K562 (cell line): ENCODE data around the gene RAE1. TPM values are rescaled to one million over a fixed set of nuclear protein-coding genes. Genes with fewer than 3 reads are reported as not detected.

Experiments
- CBFA2T3 ChIP-seq: fragments of 450-650 bp; IDR thresholded peaks from 2 replicates; pipeline ENCODE4 v1.6.1; 2017
- ETV5 ChIP-seq: sonication (generic); formaldehyde crosslinking; IDR thresholded peaks from 2 replicates; pipeline ENCODE4 v1.4.0; 2020; ENCODE audit warnings: low read depth, mild to moderate bottlenecking, missing genetic modification reagents
- FOXA3 ChIP-seq, 2 experiments: fragments of 450-650 bp in 1 of 2; sonication (generic) in 1 of 2; formaldehyde crosslinking; IDR thresholded peaks in 1 of 2; conservative IDR thresholded peaks in 1 of 2; 2 replicates each; pipeline versions ENCODE4 v1.4.0 to v1.8.0; 2020 to 2022; ENCODE audit warnings: mild to moderate bottlenecking in 2 of 2, missing genetic modification reagents in 1 of 2
- HCFC1 ChIP-seq: IDR thresholded peaks from 2 replicates; pipeline ENCODE4 v1.6.1; 2012; ENCODE audit warnings: low read depth, low read length, improper control_type of control experiment
- MEIS2 ChIP-seq: fragments of 450-650 bp; IDR thresholded peaks from 2 replicates; pipeline ENCODE4 v1.6.1; 2014; ENCODE audit warnings: mild to moderate bottlenecking; ENCODE audit not compliant: partially characterized antibody
- MYC ChIP-seq, 2 experiments: fragments of 250-450 bp in 1 of 2; sonication (Bioruptor Pico) in 1 of 2; IDR thresholded peaks; 2 replicates each; pipeline versions ENCODE4 v1.5.1 to v1.6.1; 2012 to 2021; ENCODE audit warnings: low read depth in 2 of 2, borderline replicate concordance in 1 of 2, improper control_type of control experiment in 1 of 2, low read length in 1 of 2, mild to moderate bottlenecking in 1 of 2, moderate library complexity in 1 of 2
- SAFB2 ChIP-seq: fragments of 200-400 bp; formaldehyde crosslinking; IDR thresholded peaks from 2 replicates; pipeline ENCODE4 v1.6.1; 2018; ENCODE audit warnings: borderline replicate concordance, low read length, low read depth, moderate library complexity; ENCODE audit not compliant: severe bottlenecking
- ZNF133 ChIP-seq: fragments of 250-450 bp; sonication (Bioruptor Pico); IDR thresholded peaks from 2 replicates; pipeline ENCODE4 v1.4.0; 2020; ENCODE audit warnings: mild to moderate bottlenecking
- ZNF583 ChIP-seq: fragments of 250-450 bp; sonication (Bioruptor Pico); IDR thresholded peaks from 2 replicates; pipeline ENCODE4 v1.4.0; 2020
- polyA plus RNA-seq, 8 experiments: library from polyadenylated mRNA; depleted of rRNA in 4 of 8; stranded (reverse) in 5 of 8; unstranded in 3 of 8; fragments of >200 nt; fragmentation: Nextera tagmentation in 2 of 8; fragmentation: Illumina TruSeq in 1 of 8; extraction: Ambion mirVana in 2 of 8; extraction: Trizol in 1 of 8; gene quantifications; 2 replicates each; pipeline versions ENCODE4 v1.2.1 to v1.2.3, GENCODE V29; 2011 to 2014; ENCODE audit warnings: inconsistent platforms in 1 of 8, missing spikeins in 1 of 8
- total RNA-seq, 7 experiments: library from RNA; depleted of rRNA in 6 of 7; stranded (reverse); fragments of >200 nt in 6 of 7; fragmentation: Illumina TruSeq in 2 of 7; extraction: Trizol in 2 of 7; gene quantifications; 2 replicates each; pipeline versions ENCODE4 v1.2.1 to v1.2.3, GENCODE V29; 2011 to 2021; ENCODE audit warnings: low replicate concordance in 1 of 7
- TF ChIP-seq, protein P1 (sequence below), 2 experiments: fragments of 450-650 bp; formaldehyde crosslinking in 1 of 2; IDR thresholded peaks; 2 replicates each; pipeline versions ENCODE4 v1.4.0 to v1.6.1; 2014 to 2020; ENCODE audit warnings: mild to moderate bottlenecking in 2 of 2, borderline replicate concordance in 1 of 2, low read depth in 1 of 2
- TF ChIP-seq, protein P2 (sequence below): fragments of 450-650 bp; formaldehyde crosslinking; IDR thresholded peaks from 2 replicates; pipeline ENCODE4 v1.4.0; 2020; ENCODE audit warnings: mild to moderate bottlenecking, moderate library complexity
- TF ChIP-seq, protein P3 (sequence below): sonication (generic); formaldehyde crosslinking; IDR thresholded peaks from 2 replicates; pipeline ENCODE4 v1.9.0; 2022; ENCODE audit warnings: mild to moderate bottlenecking, missing genetic modification reagents

Gene RAE1
- total and polyA plus RNA-seq, 9 of the 15 experiments (the other 6 are each of a cell fraction or from before 2014, with no cell fraction given), result 33.7 to 248 (median 77.7) TPM

DNA sequence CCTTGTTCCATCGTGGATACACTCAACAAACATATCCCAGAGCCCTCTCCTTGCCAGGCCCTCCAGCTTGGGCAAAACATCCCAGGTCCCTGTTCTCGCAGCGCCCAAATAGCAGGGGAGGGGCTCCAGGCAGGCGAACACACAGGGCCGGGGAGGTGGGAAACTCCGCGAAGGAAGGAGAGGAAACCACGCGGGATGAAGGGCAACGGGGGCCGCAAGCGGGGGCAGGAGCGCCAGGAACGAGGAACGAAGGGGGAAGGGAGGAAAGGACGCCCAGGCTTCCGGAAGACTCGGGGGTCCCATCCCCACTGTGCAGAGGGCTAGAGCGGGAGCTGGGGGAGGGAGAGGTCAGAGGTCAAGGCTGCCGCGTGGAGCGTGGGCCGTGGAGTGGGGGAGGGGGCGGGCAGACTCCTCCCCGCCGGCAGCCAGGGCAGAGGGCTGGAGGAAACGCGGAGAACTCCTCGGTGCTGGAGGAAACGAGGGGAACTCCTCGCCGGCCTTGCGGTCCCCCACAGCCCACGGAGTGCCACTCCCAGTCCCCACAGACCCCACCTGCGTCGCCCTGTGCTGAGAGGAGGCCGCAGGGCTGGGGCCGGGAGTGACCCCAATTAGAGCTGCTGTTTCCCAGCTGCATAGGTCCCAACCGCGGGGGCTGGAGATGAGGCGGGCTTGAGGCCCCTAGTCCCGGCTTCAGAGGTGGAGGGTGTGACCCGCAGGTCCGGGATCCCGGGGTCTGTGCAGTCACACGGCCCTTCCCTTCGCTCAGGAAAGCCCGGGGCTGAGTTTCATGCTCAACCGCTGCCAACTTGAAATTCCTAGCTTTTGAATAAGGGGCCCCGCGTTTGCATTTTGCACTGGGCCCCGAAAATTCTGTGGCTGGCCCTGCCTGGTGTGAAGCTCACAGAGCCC, 38.9 kb downstream of the RAE1 start (continued):
- TF ChIP-seq MEIS2 (no peak), MYC (IDR thresholded peaks at IDR 0.05; ENCODE audit: low read depth, low read length) (peak; percentile 20; the same call in 1 of the 2 replicates), MYC (CRISPR knock-in tag; IDR thresholded peaks at IDR 0.05; ENCODE audit: borderline replicate concordance, low read depth) (peak; percentile 89), ZNF133 (CRISPR knock-in tag) (no peak), CBFA2T3 (no peak), SAFB2 (no peak), ETV5 (CRISPR knock-in tag) (no peak), FOXA3 (CRISPR knock-in tag; conservative IDR thresholded peaks at IDR 0.05 in 1 of 2, IDR thresholded peaks at IDR 0.05 in 1 of 2) (peak in 1 of 2 experiments; percentile 62; a peak in 1 of 4 replicates), ZNF583 (CRISPR knock-in tag) (peak; percentile 80; the same call in 1 of the 2 replicates), HCFC1 (no peak)
- TF ChIP-seq, protein P1, sequence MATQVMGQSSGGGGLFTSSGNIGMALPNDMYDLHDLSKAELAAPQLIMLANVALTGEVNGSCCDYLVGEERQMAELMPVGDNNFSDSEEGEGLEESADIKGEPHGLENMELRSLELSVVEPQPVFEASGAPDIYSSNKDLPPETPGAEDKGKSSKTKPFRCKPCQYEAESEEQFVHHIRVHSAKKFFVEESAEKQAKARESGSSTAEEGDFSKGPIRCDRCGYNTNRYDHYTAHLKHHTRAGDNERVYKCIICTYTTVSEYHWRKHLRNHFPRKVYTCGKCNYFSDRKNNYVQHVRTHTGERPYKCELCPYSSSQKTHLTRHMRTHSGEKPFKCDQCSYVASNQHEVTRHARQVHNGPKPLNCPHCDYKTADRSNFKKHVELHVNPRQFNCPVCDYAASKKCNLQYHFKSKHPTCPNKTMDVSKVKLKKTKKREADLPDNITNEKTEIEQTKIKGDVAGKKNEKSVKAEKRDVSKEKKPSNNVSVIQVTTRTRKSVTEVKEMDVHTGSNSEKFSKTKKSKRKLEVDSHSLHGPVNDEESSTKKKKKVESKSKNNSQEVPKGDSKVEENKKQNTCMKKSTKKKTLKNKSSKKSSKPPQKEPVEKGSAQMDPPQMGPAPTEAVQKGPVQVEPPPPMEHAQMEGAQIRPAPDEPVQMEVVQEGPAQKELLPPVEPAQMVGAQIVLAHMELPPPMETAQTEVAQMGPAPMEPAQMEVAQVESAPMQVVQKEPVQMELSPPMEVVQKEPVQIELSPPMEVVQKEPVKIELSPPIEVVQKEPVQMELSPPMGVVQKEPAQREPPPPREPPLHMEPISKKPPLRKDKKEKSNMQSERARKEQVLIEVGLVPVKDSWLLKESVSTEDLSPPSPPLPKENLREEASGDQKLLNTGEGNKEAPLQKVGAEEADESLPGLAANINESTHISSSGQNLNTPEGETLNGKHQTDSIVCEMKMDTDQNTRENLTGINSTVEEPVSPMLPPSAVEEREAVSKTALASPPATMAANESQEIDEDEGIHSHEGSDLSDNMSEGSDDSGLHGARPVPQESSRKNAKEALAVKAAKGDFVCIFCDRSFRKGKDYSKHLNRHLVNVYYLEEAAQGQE (IDR thresholded peaks at IDR 0.05; ENCODE audit: borderline replicate concordance), result no peak; the same call in 1 of the 2 replicates
- TF ChIP-seq, protein P1 (CRISPR knock-in tag; IDR thresholded peaks at IDR 0.05; ENCODE audit: low read depth), result no peak; the same call in 1 of the 2 replicates
- TF ChIP-seq, protein P2, sequence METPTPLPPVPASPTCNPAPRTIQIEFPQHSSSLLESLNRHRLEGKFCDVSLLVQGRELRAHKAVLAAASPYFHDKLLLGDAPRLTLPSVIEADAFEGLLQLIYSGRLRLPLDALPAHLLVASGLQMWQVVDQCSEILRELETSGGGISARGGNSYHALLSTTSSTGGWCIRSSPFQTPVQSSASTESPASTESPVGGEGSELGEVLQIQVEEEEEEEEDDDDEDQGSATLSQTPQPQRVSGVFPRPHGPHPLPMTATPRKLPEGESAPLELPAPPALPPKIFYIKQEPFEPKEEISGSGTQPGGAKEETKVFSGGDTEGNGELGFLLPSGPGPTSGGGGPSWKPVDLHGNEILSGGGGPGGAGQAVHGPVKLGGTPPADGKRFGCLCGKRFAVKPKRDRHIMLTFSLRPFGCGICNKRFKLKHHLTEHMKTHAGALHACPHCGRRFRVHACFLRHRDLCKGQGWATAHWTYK, result peak; percentile 76; the same call in 1 of the 2 replicates
- TF ChIP-seq, protein P3, sequence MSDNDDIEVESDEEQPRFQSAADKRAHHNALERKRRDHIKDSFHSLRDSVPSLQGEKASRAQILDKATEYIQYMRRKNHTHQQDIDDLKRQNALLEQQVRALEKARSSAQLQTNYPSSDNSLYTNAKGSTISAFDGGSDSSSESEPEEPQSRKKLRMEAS (CRISPR knock-in tag), result peak; percentile 88
